GM23338 (cell line): ENCODE data around the gene FOXN1. TPM values are rescaled to one million over a fixed set of nuclear protein-coding genes. Genes with fewer than 3 reads are reported as not detected.

Experiments used
- ATAC-seq: fragments of 200-7000 bp; cut with Tn5 transposase; 3 replicates; pipeline ENCODE4 v1.9.1; 2020
- DNase-seq: peaks from one replicate; pipeline ENCODE4 v3.0.0-alpha.2; 2015; ENCODE audit warnings: low spot score
- H2AFZ ChIP-seq: fragments of 200-600 bp; sonication (generic); 2 replicates; pipeline ENCODE4 v1.8.0; 2016; ENCODE audit warnings: antibody characterized with exemption, mild to moderate bottlenecking, moderate library complexity
- H3F3A ChIP-seq: fragments of 200-600 bp; sonication (generic); replicated peaks from 2 replicates; pipeline ENCODE4 v1.8.0; 2017; ENCODE audit warnings: antibody characterized with exemption, mixed run types, low read depth
- H3K27ac ChIP-seq: fragments of 200-600 bp; sonication (generic); 2 replicates; pipeline ENCODE4 v1.6.1; 2016; ENCODE audit warnings: low read depth
- H3K27me3 ChIP-seq: fragments of 200-600 bp; sonication (generic); 2 replicates; pipeline ENCODE4 v1.8.0; 2016; ENCODE audit warnings: mild to moderate bottlenecking, mixed run types, moderate library complexity; ENCODE audit not compliant: insufficient read depth
- H3K36me3 ChIP-seq: fragments of 200-600 bp; sonication (generic); 2 replicates; pipeline ENCODE4 v1.8.0; 2016; ENCODE audit warnings: mild to moderate bottlenecking; ENCODE audit not compliant: insufficient read depth
- H3K4me1 ChIP-seq: fragments of 200-600 bp; sonication (generic); 2 replicates; pipeline ENCODE4 v1.8.0; 2016; ENCODE audit warnings: mild to moderate bottlenecking, moderate library complexity; ENCODE audit not compliant: insufficient read depth
- H3K4me2 ChIP-seq: fragments of 200-600 bp; sonication (generic); 2 replicates; pipeline ENCODE4 v1.7.1; 2017; ENCODE audit warnings: mixed run types
- H3K4me3 ChIP-seq: fragments of 200-600 bp; sonication (generic); 2 replicates; pipeline ENCODE4 v1.6.1; 2016; ENCODE audit warnings: mixed run types
- H3K79me2 ChIP-seq: fragments of 200-600 bp; sonication (generic); replicated peaks from 2 replicates; pipeline ENCODE4 v1.8.0; 2017; ENCODE audit warnings: mild to moderate bottlenecking; ENCODE audit not compliant: insufficient read depth
- H3K9me2 ChIP-seq: fragments of 200-600 bp; sonication (generic); 2 replicates; pipeline ENCODE4 v1.8.0; 2017; ENCODE audit not compliant: insufficient read depth
- H4K20me1 ChIP-seq: fragments of 200-600 bp; sonication (generic); replicated peaks from 2 replicates; pipeline ENCODE4 v1.8.0; 2017; ENCODE audit warnings: mild to moderate bottlenecking; ENCODE audit not compliant: insufficient read depth
- H3K27ac Mint-ChIP-seq: 2 replicates; pipeline ENCODE4 v1.8.0; 2020; ENCODE audit warnings: inconsistent platforms, mild to moderate bottlenecking, moderate library complexity, mixed read lengths
- H3K27me3 Mint-ChIP-seq: 3 replicates; pipeline ENCODE4 v1.8.0; 2022; ENCODE audit warnings: low read depth, mild to moderate bottlenecking, moderate library complexity, mixed read lengths, inconsistent platforms; ENCODE audit not compliant: insufficient read depth, poor library complexity
- H3K36me3 Mint-ChIP-seq: 3 replicates; pipeline ENCODE4 v1.8.0; 2021; ENCODE audit warnings: low read depth, mild to moderate bottlenecking, inconsistent platforms, moderate library complexity, mixed read lengths
- H3K4me1 Mint-ChIP-seq: 3 replicates; pipeline ENCODE4 v1.8.0; 2020; ENCODE audit warnings: mild to moderate bottlenecking, inconsistent platforms, mixed read lengths
- H3K4me3 Mint-ChIP-seq: 3 replicates; pipeline ENCODE4 v1.8.0; 2021; ENCODE audit warnings: moderate library complexity, mild to moderate bottlenecking, inconsistent platforms, mixed read lengths
- H3K9me3 Mint-ChIP-seq: 3 replicates; pipeline ENCODE4 v1.8.0; 2020; ENCODE audit warnings: moderate library complexity, mild to moderate bottlenecking, inconsistent platforms, mixed read lengths
- EZH2 ChIP-seq: fragments of 200-600 bp; sonication (generic); IDR thresholded peaks from one replicate; pipeline ENCODE4 v1.8.0; 2017; ENCODE audit warnings: antibody characterized with exemption, mild to moderate bottlenecking, low read depth; ENCODE audit not compliant: unreplicated experiment
- POLR2AphosphoS5 ChIP-seq: IDR thresholded peaks from 2 replicates; pipeline ENCODE4 v1.6.1; 2016; ENCODE audit warnings: antibody characterized with exemption, low read depth
- REST ChIP-seq: IDR thresholded peaks from one replicate; pipeline ENCODE4 v1.6.1; 2018; ENCODE audit warnings: antibody characterized with exemption; ENCODE audit not compliant: unreplicated experiment
- STAT1 ChIP-seq: IDR thresholded peaks from one replicate; pipeline ENCODE4 v1.6.1; 2016; ENCODE audit warnings: antibody characterized with exemption; ENCODE audit not compliant: unreplicated experiment
- ZNF331 ChIP-seq: fragments of 250-450 bp; sonication (Bioruptor Pico); IDR thresholded peaks from 2 replicates; pipeline ENCODE4 v1.5.0; 2020; ENCODE audit warnings: low read depth, mild to moderate bottlenecking, moderate library complexity
- polyA plus RNA-seq: library from polyadenylated mRNA; unstranded; fragments of >200 nt; fragmentation: Nextera tagmentation; extraction: Ambion mirVana; gene quantifications from 2 replicates; pipeline ENCODE4 v1.2.1, GENCODE V29; 2016
- total RNA-seq: library from RNA; depleted of rRNA; stranded (reverse); fragments of >200 nt; shearing (Covaris generic); gene quantifications from 2 replicates; pipeline ENCODE4 v1.2.3, GENCODE V29; 2014
- TF ChIP-seq, protein P1 (sequence below), 2 experiments: fragments of 200-600 bp in 1 of 2; sonication (generic) in 1 of 2; conservative IDR thresholded peaks; 2 replicates each; pipeline versions ENCODE4 v1.5.1 to v1.6.1; 2016 to 2017; ENCODE audit warnings: antibody characterized with exemption in 2 of 2, low read depth in 2 of 2, mild to moderate bottlenecking in 2 of 2, moderate library complexity in 1 of 2
- TF ChIP-seq, protein P2 (sequence below): fragments of 250-450 bp; sonication (Bioruptor Pico); IDR thresholded peaks from 2 replicates; pipeline ENCODE4 v1.5.0; 2020; ENCODE audit warnings: mild to moderate bottlenecking, moderate library complexity

FOXN1 gene
- total and polyA plus RNA-seq, 2 experiments from 2014 or later = not detected

GRCh38 chr17:28509789-28510188 lies 3.6 kb downstream of the FOXN1 start (continued):
- TF ChIP-seq, protein P1, sequence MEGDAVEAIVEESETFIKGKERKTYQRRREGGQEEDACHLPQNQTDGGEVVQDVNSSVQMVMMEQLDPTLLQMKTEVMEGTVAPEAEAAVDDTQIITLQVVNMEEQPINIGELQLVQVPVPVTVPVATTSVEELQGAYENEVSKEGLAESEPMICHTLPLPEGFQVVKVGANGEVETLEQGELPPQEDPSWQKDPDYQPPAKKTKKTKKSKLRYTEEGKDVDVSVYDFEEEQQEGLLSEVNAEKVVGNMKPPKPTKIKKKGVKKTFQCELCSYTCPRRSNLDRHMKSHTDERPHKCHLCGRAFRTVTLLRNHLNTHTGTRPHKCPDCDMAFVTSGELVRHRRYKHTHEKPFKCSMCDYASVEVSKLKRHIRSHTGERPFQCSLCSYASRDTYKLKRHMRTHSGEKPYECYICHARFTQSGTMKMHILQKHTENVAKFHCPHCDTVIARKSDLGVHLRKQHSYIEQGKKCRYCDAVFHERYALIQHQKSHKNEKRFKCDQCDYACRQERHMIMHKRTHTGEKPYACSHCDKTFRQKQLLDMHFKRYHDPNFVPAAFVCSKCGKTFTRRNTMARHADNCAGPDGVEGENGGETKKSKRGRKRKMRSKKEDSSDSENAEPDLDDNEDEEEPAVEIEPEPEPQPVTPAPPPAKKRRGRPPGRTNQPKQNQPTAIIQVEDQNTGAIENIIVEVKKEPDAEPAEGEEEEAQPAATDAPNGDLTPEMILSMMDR (conservative IDR thresholded peaks at IDR 0.05; ENCODE audit: low read depth in 2 of 2) = no peak
- no peak for TF ChIP-seq POLR2AphosphoS5
- TF ChIP-seq STAT1 = no peak
- TF ChIP-seq, protein P2, sequence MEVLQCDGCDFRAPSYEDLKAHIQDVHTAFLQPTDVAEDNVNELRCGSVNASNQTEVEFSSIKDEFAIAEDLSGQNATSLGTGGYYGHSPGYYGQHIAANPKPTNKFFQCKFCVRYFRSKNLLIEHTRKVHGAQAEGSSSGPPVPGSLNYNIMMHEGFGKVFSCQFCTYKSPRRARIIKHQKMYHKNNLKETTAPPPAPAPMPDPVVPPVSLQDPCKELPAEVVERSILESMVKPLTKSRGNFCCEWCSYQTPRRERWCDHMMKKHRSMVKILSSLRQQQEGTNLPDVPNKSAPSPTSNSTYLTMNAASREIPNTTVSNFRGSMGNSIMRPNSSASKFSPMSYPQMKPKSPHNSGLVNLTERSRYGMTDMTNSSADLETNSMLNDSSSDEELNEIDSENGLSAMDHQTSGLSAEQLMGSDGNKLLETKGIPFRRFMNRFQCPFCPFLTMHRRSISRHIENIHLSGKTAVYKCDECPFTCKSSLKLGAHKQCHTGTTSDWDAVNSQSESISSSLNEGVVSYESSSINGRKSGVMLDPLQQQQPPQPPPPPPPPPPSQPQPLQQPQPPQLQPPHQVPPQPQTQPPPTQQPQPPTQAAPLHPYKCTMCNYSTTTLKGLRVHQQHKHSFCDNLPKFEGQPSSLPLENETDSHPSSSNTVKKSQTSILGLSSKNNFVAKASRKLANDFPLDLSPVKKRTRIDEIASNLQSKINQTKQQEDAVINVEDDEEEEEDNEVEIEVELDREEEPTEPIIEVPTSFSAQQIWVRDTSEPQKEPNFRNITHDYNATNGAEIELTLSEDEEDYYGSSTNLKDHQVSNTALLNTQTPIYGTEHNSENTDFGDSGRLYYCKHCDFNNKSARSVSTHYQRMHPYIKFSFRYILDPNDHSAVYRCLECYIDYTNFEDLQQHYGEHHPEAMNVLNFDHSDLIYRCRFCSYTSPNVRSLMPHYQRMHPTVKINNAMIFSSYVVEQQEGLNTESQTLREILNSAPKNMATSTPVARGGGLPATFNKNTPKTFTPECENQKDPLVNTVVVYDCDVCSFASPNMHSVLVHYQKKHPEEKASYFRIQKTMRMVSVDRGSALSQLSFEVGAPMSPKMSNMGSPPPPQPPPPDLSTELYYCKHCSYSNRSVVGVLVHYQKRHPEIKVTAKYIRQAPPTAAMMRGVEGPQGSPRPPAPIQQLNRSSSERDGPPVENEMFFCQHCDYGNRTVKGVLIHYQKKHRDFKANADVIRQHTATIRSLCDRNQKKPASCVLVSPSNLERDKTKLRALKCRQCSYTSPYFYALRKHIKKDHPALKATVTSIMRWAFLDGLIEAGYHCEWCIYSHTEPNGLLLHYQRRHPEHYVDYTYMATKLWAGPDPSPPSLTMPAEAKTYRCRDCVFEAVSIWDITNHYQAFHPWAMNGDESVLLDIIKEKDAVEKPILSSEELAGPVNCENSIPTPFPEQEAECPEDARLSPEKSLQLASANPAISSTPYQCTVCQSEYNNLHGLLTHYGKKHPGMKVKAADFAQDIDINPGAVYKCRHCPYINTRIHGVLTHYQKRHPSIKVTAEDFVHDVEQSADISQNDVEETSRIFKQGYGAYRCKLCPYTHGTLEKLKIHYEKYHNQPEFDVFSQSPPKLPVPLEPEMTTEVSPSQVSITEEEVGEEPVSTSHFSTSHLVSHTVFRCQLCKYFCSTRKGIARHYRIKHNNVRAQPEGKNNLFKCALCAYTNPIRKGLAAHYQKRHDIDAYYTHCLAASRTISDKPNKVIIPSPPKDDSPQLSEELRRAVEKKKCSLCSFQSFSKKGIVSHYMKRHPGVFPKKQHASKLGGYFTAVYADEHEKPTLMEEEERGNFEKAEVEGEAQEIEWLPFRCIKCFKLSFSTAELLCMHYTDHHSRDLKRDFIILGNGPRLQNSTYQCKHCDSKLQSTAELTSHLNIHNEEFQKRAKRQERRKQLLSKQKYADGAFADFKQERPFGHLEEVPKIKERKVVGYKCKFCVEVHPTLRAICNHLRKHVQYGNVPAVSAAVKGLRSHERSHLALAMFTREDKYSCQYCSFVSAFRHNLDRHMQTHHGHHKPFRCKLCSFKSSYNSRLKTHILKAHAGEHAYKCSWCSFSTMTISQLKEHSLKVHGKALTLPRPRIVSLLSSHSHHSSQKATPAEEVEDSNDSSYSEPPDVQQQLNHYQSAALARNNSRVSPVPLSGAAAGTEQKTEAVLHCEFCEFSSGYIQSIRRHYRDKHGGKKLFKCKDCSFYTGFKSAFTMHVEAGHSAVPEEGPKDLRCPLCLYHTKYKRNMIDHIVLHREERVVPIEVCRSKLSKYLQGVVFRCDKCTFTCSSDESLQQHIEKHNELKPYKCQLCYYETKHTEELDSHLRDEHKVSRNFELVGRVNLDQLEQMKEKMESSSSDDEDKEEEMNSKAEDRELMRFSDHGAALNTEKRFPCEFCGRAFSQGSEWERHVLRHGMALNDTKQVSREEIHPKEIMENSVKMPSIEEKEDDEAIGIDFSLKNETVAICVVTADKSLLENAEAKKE (CRISPR knock-in tag) = no peak
- no peak for TF ChIP-seq EZH2

DNA sequence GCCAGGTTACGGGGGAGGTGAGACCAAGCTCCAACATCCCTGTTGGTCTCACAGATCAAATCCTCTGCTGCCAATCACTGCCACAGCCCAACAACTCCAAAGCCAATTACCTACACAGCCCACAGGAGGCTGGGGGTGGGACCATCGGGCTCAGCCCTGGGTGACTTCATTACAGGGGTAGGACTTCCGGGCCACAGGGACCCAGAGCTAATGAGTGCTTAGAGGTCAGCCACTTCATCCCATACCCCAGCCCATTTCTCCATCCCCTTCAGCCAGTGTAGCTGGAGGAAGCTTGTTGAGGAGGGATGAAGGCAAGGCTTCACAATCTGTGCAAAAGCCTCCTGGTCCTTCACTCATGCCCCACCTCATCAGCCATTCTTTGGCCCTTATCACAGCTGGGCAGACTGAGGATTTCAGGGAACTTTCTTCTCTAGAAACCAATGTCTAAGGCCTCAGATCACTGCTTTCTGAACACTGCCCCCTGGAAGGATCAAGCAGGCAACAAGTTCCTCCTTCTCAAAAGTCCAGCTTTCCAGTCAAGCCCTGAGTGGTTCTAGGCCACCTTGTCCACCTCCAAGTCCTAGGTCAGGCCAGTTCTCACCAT lies 5.8 kb downstream of the FOXN1 start:
- H3K27ac Mint-ChIP-seq = no peak overlapping the region
- peaks cover 11% of the 10 kb centered on the region for H3K27me3 Mint-ChIP-seq

More for the DNA sequence above, 5.8 kb downstream of the FOXN1 start:
- Mint-ChIP-seq H3K9me3 (peaks cover 6% of the 10 kb centered on the region), H3K4me3 (no peak overlapping the region), H3K36me3 (no peaks in the 10 kb centered on the region), H3K4me1 (peaks cover 15% of the 10 kb centered on the region)
- TF ChIP-seq, protein P1 (conservative IDR thresholded peaks at IDR 0.05; ENCODE audit: low read depth in 2 of 2) = peak in 1 of 2 experiments; percentile 20; a peak in 1 of 4 replicates
- TF ChIP-seq ZNF331 (CRISPR knock-in tag) = no peak
- no peak for TF ChIP-seq REST
- Histone ChIP-seq H3K4me3 (no peak overlapping the region), H3K79me2 (no peaks in the 10 kb centered on the region), H3K27ac (no peak overlapping the region), H3K36me3 (no peaks in the 10 kb centered on the region), H3F3A (no peaks in the 10 kb centered on the region), H3K4me1 (peaks cover 15% of the 10 kb centered on the region; the same call in 1 of the 2 replicates), H2AFZ (no peak overlapping the region), H4K20me1 (no peaks in the 10 kb centered on the region), H3K9me2 (no peaks in the 10 kb centered on the region), H3K4me2 (no peak overlapping the region), H3K27me3 (0 out of 2 replicates have a peak, but pooled peaks cover 6% of the 10 kb centered on the region)
- ATAC-seq (no peak), DNase-seq (no peak)
